ENCODE results near the gene IGLL1.
"Not testable (repeated sequence)": the region's sequence is repeated elsewhere in the genome, so short reads cannot be mapped to it uniquely, and the experiment has no call there.

IGLL1 gene

GRCh38 chr22:23547818-23548500, 32.1 kb downstream of the IGLL1 start:
- TF ChIP-seq MYC (IDR thresholded peaks at IDR 0.05; ENCODE audit: low read depth, low read length), result no peak
- TF ChIP-seq CTCF (IDR thresholded peaks at IDR 0.05; ENCODE audit: low read depth, low read length), result no peak
- TF ChIP-seq, protein P1, sequence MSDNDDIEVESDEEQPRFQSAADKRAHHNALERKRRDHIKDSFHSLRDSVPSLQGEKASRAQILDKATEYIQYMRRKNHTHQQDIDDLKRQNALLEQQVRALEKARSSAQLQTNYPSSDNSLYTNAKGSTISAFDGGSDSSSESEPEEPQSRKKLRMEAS (IDR thresholded peaks at IDR 0.05; ENCODE audit: low read depth, low read length), result no peak
- TF ChIP-seq POLR2A (IDR thresholded peaks at IDR 0.05; ENCODE audit: extremely low read depth, insufficient read length), result no peak
- no peak overlapping the region for H3K4me3 ChIP-seq (ENCODE audit: low read depth, low read length)
- no peak for DNase-seq (ENCODE audit: low read depth)

DNA sequence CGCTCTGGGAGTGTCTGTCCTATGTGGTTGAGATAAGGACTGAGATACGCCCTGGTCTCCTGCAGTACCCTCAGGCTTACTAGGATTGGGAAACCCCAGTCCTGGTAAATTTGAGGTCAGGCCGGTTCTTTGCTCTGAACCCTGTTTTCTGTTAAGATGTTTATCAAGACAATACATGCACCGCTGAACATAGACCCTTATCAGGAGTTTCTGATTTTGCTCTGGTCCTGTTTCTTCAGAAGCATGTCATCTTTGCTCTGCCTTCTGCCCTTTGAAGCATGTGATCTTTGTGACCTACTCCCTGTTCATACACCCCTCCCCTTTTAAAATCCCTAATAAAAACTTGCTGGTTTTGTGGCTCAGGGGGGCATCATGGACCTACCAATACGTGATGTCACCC, 32.7 kb downstream of the IGLL1 start:
- not testable (repeated sequence) for H3K4me3 ChIP-seq (ENCODE audit: low read depth, low read length); DNase-seq (ENCODE audit: low read depth)

- DNase-seq (ENCODE audit: low read depth), result no peak
- H3K4me3 ChIP-seq (ENCODE audit: low read depth, low read length), result no peak overlapping the region
- TF ChIP-seq CTCF (IDR thresholded peaks at IDR 0.05; ENCODE audit: low read depth, low read length), result no peak
- TF ChIP-seq, protein P1 (IDR thresholded peaks at IDR 0.05; ENCODE audit: low read depth, low read length), result no peak
- TF ChIP-seq POLR2A (IDR thresholded peaks at IDR 0.05; ENCODE audit: extremely low read depth, insufficient read length), result no peak
- no peak for TF ChIP-seq MYC (IDR thresholded peaks at IDR 0.05; ENCODE audit: low read depth, low read length)
Measured at GRCh38 chr22:23544852-23545251, 35.2 kb downstream of the IGLL1 start.

DNA sequence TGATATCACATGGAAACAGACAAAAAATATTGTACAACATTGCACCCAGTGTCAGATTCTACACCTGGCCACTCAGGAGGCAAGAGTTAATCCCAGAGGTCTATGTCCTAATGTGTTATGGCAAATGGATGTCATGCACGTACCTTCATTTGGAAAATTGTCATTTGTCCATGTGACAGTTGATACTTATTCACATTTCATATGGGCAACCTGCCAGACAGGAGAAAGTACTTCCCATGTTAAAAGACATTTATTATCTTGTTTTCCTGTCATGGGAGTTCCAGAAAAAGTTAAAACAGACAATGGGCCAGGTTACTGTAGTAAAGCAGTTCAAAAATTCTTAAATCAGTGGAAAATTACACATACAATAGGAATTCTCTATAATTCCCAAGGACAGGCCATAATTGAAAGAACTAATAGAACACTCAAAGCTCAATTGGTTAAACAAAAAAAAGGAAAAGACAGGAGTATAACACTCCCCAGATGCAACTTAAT, 36.5 kb downstream of the IGLL1 start:
- not testable (repeated sequence) for H3K4me3 ChIP-seq (ENCODE audit: low read depth, low read length); DNase-seq (ENCODE audit: low read depth)

- no peak overlapping the region for H3K4me3 ChIP-seq (ENCODE audit: low read depth, low read length)
- no peak for TF ChIP-seq MYC (IDR thresholded peaks at IDR 0.05; ENCODE audit: low read depth, low read length)
- TF ChIP-seq, protein P1 (IDR thresholded peaks at IDR 0.05; ENCODE audit: low read depth, low read length), result no peak
- TF ChIP-seq CTCF (IDR thresholded peaks at IDR 0.05; ENCODE audit: low read depth, low read length), result no peak
- TF ChIP-seq POLR2A (IDR thresholded peaks at IDR 0.05; ENCODE audit: extremely low read depth, insufficient read length), result no peak
- no peak for DNase-seq (ENCODE audit: low read depth)
Measured at GRCh38 chr22:23542933-23543332, 37.2 kb downstream of the IGLL1 start.

DNA sequence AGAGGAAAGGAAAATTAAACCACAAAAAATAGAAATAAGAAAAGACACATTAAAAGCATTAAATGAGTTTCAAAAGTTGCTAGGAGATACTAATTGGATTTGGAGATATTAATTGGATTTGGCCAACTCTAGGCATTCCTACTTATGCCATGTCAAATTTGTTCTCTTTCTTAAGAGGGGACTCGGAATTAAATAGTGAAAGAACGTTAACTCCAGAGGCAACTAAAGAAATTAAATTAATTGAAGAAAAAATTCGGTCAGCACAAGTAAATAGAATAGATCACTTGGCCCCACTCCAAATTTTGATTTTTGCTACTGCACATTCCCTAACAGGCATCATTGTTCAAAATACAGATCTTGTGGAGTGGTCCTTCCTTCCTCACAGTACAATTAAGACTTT, 37.7 kb downstream of the IGLL1 start:
- DNase-seq (ENCODE audit: low read depth); H3K4me3 ChIP-seq (ENCODE audit: low read depth, low read length): not testable (repeated sequence)

GRCh38 chr22:23541849-23542281, 38.2 kb downstream of the IGLL1 start:
- not testable (repeated sequence) for DNase-seq (ENCODE audit: low read depth); H3K4me3 ChIP-seq (ENCODE audit: low read depth, low read length)
- peak; percentile 31 for TF ChIP-seq CTCF (IDR thresholded peaks at IDR 0.05; ENCODE audit: low read depth, low read length)

DNA sequence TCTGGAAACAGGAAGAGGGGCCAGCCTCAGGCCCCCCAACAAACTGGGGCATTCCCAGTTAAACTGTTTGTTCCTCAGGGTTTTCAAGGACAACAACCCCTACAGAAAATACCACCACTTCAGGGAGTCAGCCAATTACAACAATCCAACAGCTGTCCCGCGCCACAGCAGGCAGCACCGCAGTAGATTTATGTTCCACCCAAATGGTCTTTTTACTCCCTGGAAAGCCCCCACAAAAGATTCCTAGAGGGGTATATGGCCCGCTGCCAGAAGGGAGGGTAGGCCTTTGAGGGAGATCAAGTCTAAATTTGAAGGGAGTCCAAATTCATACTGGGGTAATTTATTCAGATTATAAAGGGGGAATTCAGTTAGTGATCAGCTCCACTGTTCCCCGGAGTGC, 39.3 kb downstream of the IGLL1 start:
- DNase-seq (ENCODE audit: low read depth), result not testable (repeated sequence)

GRCh38 chr22:23539839-23540198, 40.3 kb downstream of the IGLL1 start:
- not testable (repeated sequence) for H3K4me3 ChIP-seq (ENCODE audit: low read depth, low read length); DNase-seq (ENCODE audit: low read depth)

More for the DNA sequence above, 39.3 kb downstream of the IGLL1 start:
- not testable (repeated sequence) for H3K4me3 ChIP-seq (ENCODE audit: low read depth, low read length)
